HG03457 (cell line): ENCODE results near the gene TMEM202.
"Not testable (repeated sequence)": the region's sequence is repeated elsewhere in the genome, so short reads cannot be mapped to it uniquely, and the experiment has no call there.

Experiments used
- ATAC-seq: cut with Tn5 transposase; IDR thresholded peaks from one replicate; pipeline ENCODE4 v1.9.1; 2021; ENCODE audit warnings: moderate number of reproducible peaks; ENCODE audit not compliant: unreplicated experiment

Gene TMEM202

DNA sequence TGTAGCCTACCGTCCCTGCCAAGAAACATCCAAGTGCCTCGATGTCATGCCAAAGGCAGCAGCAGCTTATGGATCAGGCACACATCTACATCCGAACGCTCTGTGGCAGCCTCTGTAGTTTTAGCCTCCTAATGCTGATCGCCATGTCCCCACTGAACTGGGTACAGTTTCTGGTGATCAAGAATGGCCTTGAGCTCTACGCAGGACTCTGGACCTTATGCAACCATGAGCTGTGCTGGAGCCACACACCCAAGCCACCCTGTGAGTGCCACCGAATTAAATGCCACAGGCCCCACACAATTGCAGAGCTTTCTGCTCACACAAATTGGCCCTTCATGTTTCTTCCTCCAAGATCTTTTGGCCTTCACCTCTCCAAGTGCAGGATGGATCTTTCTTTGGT lies 543 bp downstream of the TMEM202 start:
- ATAC-seq: no peak

DNA sequence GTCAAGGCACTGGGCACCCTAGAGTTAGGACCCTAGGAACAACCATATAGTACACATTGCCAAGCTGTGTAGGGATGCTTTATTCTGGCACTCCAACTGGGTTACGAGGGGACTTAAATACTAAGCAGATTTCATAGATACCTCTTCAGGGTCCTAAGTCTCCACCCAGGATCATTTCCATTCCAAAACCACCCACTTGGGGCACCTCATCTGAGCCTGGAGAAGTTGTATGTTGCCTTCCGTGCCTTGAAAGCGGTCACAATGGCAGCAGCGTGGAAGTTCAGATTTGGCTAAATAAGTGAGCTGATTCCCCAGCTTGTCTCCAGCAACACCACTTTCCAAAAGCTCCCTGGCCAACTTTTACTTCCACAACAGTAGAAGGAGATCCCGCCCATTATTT lies 4.6 kb downstream of the TMEM202 start:
- no peak for ATAC-seq

DNA sequence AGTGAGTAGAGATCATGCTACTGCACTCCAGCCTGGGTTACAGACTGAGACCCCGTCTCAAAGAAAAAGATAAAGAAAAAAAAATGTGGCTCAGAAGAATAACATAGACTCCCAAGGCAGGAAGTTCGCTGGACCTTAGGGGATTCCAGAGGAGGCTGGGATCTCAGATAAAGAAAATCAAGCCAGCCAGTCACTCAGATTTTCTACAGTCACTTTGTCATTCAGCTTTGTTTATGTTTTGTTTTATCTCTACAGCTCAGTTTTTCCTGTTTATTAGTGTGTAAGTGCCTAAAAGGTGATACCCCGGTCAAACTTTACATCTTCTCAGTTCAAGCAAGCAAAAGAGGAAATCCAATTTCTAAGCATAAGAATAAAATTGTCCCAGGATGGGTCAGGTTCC lies 6.3 kb downstream of the TMEM202 start:
- no peak for ATAC-seq

DNA sequence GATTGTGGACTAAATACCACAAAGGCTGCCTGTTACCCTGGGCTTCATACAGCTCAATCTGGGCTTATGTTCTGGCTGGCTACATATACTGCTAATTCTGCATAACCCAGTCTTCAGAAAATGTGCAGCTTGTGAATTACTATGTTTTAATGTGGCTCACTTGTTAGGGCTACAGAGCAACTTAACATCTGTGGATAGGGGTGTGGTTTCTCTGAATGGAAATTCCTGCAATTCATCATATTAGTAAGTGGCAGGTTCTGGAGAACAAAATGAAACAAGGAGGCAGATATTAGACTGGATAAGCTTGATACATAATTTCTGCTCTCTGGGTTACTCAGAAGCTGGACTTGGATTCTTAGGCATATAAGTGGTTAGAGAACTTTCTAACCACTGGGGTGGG lies 6.7 kb downstream of the TMEM202 start:
- ATAC-seq: no peak

DNA sequence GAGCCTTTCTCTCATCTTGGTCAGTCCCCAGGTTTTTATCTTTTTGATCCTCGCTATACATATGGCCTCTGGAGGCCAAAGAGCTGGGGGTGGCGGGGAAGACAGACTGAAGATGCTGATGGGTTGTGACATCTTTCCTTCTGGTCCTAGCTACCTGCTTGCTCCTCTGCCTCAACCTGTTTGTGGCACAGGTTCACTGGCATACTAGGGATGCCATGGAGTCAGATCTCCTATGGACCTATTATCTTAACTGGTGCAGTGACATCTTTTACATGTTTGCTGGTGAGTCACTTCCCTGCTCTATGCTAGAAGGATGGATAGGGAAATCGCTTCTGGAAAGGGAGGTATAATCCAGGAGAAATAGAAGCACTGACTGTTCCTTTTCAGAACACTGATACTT lies 8.8 kb downstream of the TMEM202 start:
- no peak for ATAC-seq

DNA sequence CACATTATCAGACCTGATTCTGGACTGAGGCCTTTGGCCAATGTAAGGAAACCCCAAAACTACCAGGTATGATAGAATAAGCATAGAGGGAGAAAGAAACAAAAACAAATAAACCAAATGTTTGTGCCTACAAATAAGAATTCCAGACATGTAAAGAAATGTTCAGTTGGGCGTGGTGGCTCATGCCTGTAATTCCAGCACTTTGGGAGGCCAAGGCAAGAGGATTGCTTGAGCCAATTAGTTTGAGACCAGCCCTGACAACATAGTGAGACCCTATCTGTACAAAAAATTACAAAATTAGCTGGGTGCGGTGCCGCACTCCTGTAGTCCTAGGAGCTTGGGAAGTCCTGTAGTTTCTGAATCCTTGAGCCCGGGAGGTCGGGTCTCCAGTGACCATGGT lies 13.0 kb downstream of the TMEM202 start:
- no peak for ATAC-seq

DNA sequence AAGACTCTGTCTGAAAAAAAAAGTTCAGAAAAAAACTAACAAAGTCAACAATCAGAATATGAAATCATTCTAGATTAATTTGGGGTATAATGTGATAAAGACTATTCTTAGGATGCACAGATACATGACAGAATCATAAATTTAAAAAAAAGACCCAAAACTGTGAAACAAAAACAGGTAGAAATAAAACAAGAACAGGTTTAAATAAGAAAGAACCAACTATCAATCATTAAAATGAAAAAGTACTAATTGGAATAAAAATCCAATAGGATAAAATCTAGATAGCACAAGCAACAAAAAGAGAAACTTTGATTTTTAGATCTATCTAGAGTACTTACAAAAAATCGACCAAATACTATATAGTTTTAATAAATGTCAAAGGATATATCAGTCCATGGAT lies 13.4 kb downstream of the TMEM202 start:
- no peak for ATAC-seq

DNA sequence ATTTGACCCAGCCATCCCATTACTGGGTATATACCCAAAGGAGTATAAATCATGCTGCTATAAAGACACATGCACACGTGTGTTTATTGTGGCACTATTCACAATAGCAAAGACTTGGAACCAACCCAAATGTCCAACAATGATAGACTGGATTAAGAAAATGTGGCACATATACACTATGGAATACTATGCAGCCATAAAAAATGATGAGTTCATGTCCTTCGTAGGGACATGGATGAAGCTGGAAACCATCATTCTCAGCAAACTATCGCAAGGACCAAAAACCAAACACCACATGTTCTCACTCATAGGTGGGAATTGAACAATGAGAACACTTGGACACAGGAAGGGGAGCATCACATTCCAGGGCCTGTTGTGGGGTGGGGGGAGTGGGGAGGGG lies 15.2 kb downstream of the TMEM202 start:
- ATAC-seq: not testable (repeated sequence)

DNA sequence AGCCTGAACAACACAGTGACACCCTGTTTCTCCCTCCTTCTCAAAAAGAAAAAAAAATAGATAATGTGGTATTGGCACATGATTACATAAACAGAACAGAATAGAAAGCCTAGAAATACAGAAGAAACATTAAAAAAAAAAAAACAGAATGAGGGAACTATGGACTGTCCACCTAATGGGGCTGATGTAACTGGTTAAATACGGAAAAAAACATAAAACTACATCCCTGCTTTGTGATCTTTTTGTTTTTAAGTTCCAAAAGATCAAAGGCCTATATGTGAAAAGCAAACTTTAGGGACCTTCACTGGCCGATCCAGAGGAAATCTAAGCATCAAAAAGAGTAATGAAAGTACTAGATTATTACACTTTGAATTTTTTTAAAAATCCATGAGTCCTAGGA lies 17.2 kb downstream of the TMEM202 start:
- ATAC-seq: no peak

DNA sequence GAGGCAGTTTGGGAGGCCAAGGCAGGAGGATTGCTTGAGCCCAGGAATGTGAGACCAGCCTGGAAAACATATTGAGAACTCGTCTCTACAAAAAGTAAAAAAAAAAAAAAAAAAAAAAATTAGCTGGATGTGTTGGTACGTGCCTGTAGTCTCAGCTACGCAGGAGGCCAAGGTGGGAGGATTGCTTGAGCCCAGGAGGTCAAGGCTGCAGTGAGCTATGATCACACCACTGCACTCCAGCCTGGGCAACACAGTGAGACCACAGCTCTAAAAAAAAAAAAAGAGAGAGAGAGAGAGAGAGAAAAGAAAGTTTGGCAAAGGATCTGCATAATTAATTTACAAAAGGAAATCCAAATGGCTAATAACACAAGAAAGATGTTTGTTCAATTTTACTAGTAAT lies 21.7 kb downstream of the TMEM202 start:
- ATAC-seq: not testable (repeated sequence)

DNA sequence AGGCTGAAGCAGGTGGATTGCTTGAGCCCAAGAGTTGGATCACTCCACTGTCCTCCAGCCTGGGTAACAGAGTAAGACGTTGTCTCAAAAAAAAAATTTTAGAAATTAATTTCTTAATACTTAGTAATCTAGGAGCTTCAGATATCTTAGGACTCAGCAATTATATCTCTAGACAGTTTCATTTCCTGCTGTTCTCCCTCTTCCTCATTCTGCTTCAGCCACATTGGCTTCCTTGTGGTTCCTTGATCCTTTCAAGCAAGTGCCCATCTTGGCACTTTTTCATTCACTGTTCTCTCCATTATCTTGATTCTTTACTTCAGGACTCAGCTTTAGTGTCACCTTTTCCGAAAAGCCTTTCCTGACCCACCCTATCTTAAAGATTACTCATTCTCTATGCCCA lies 22.5 kb downstream of the TMEM202 start:
- ATAC-seq: no peak

DNA sequence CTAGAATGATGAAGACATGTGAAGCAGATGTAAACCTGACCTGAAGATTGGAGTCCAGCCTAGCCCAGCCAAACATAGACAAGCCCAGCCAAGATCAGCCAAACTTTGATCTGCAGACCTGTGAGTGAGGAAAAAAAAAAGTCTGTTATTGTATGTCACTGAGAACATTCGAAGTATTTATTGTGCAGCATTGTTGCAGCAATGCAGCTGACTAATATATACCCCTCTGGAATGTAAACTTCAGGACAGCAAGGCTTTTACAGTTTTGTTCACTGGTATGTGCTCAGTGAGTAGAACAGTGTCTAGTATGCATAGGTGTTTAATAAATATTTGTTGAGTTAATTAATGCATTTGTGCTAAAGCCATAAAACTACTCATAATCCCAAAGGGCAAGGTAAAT lies 23.4 kb downstream of the TMEM202 start:
- no peak for ATAC-seq

DNA sequence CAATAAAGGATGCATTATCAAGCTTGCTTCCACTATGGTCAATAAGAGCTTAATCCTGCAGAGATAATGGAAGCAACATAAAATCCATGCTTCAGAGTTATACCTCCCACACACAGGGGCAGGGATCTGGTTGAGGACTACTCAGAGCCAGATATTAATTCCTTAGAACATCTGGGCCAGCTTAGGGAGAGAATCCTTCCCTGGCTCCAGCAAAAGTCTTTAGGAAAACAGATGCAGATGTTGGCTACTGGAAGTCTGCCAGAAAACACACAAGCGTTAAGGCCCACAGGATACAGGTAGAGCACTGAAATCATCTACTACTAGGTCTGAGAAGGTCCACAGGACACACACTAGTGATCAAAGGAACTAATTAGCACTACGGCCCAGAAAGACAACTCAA lies 25.2 kb downstream of the TMEM202 start:
- no peak for ATAC-seq

DNA sequence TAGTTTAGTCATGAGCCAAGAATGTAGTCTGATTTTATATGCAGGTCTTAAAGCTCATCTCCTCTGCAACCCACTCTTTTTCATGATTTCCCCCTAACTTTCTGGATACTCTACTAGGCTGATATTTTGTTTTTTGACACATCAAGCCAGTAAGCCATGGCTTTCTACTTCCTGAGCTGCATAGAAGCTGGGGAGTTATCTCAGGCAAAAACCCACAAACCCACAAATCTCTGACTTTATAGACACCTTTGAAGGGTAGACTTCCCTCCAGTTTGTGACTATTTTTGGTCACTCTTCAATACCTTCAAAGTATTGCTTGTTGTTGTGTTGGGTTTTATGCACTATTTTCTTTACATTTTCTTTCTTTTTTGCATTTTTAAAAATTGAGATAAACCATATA lies 28.6 kb downstream of the TMEM202 start:
- ATAC-seq: no peak

DNA sequence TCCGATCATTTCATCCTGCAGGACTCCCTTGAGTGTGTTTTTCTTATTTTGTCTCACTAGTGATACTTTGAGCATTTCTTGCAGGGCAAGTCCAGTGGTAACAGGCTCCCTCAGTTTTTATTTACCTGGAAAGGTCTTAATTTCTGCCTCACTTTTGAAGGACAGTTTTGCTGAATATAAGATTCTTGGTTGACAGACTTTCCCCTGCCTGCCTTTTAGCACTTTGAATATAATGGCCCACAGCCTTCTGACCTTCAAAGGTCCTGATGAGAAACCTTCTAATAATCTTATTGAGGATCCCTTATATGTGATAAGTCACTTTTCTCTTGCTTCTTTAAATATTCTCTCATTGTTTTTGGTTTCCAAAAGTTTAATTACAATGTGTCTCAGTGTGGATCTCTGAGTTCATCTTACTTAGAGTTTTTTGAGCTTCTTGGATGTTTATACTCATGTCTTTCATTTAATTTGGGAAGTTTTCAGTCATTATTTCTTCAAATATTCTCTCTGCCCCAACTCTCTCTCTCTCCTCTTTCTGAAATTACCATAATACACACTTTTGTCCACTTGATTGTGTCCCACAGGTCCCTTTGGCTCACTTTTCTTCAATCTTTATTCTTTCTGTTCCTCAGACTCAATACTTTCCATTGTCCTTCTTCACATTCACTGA lies 39.7 kb downstream of the TMEM202 start:
- no peak for ATAC-seq

DNA sequence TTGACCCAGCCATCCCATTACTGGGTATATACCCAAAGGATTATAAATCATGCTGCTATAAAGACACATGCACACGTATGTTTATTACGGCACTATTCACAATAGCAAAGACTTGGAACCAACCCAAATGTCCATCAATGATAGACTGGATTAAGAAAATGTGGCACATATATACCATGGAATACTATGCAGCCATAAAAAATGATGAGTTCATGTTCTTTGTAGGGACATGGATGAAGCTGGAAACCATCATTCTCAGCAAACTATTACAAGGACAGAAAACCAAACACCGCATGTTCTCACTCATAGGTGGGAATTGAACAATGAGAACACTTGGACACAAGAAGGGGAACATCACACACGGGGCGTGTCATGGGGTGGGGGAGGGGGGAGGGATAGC lies 44.7 kb downstream of the TMEM202 start:
- not testable (repeated sequence) for ATAC-seq

DNA sequence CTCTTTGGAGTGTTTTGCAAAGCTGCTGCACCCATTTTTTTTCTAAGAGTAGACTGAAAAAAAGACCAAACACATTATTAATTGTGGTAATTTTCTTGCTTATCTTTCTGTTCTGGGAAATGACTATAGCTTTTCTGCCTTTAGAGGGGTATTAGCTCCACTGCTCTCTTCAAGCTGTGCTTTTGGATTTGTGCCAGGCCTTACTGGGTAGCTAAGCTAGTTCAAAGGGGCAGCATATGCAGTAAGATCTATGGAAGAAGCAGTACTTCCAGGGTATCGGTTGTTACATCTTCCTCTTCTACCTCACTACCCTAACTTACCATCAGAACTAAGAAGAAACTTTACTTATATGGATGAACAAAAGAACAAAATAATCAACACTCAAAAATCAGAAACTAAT lies 47.3 kb downstream of the TMEM202 start:
- ATAC-seq: no peak

DNA sequence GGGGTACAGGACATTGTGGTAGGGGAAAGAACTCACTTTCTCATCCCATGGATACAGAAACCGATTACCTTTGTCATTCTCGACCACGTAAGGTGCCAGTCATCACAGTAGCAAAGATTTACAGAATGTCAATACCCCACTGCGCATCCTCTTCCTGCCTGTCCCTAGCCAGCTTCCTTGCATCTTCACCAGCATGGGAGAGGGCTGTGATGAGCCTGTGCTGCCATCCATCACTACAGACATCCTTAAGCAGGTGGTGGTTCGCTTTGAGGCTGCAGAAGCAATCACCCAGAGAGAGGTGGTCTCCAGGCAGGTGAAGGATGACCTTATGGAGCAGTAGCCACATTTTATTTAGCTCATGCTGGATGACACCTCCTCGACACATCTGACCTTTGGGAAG lies 52.7 kb downstream of the TMEM202 start:
- no peak for ATAC-seq

DNA sequence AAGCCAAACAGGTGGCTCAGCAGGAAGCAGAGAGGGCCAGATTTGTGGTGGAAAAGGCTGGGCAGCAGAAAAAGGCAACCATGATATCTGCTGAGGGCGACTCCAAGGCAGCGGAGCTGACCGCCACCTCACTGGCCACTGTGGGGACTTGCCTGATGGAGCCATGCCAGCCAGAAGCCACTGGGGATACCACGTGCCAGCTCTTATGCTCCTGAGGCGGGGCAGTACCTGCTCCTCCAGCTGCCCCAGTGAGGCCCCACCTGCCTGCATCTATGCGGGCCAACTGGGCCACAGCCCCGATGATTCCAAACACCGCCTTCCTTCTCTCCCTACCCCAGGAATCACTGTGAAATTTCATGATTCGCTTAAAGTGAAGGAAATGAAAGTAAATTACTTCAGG lies 53.1 kb downstream of the TMEM202 start:
- ATAC-seq: no peak

DNA sequence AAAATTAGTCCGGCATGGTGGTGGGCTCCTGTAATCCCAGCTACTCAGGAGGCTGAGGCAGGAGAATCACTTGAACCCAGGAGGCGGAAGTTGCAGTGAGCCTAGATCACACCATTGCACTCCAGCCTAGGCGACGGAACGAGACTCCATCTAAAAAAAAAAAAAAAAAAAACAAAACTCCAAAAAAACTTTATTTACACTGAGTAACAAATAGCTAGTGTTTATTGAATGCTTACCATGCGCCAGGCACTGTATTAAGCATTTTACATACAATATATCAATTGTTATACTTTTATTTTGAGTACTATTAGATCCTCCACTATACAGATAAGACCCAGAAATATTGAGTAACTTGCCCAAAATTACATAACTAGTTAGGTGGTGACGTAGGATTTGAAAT lies 58.6 kb downstream of the TMEM202 start:
- ATAC-seq: no peak
